ENCODE data around the gene NUFIP1. TPM values are rescaled to one million over a fixed set of nuclear protein-coding genes. Genes with fewer than 3 reads are reported as not detected.
"Not testable (repeated sequence)": the region's sequence is repeated elsewhere in the genome, so short reads cannot be mapped to it uniquely, and the experiment has no call there.

The NUFIP1 gene
- total RNA-seq, 2 experiments from 2014 or later: 6.0 to 7.7 TPM

GRCh38 chr13:44904967-44905366, 84.3 kb downstream of the NUFIP1 start:
- no peak for ATAC-seq
- no peak overlapping the region for H3K4me3 Mint-ChIP-seq

GRCh38 chr13:44903574-44903985, 85.7 kb downstream of the NUFIP1 start:
- ATAC-seq (no peak), DNase-seq (no peak)
- no peaks in the 10 kb centered on the region for H3K9me3 Mint-ChIP-seq (ENCODE audit: low read depth)
- peaks cover 22% of the 10 kb centered on the region for H3K27me3 Mint-ChIP-seq
- no peak overlapping the region for H3K27ac Mint-ChIP-seq
- CTCF ChIA-PET: interaction anchor here (0.7 to 1.1 kb wide), 2 partner anchors 14 to 420 kb away, joined by 3 read pairs; no protein-coding TSS in a partner anchor
- no peaks in the 10 kb centered on the region for H3K36me3 Mint-ChIP-seq
- H3K4me1 Mint-ChIP-seq: no peaks in the 10 kb centered on the region
- no peak overlapping the region for H3K4me3 Mint-ChIP-seq

More at GRCh38 chr13:44904967-44905366, 84.3 kb downstream of the NUFIP1 start:
- CTCF ChIA-PET: no interaction called here
- Mint-ChIP-seq H3K27me3 (peaks cover 20% of the 10 kb centered on the region), H3K27ac (no peak overlapping the region), H3K36me3 (peaks cover under 1% of the 10 kb centered on the region), H3K4me1 (peaks cover 2% of the 10 kb centered on the region), H3K9me3 (ENCODE audit: low read depth) (no peaks in the 10 kb centered on the region)
- no peak for DNase-seq

- Mint-ChIP-seq H3K4me1 (no peaks in the 10 kb centered on the region), H3K36me3 (no peaks in the 10 kb centered on the region), H3K9me3 (ENCODE audit: low read depth) (no peaks in the 10 kb centered on the region), H3K27me3 (peaks cover 22% of the 10 kb centered on the region), H3K4me3 (no peak overlapping the region), H3K27ac (no peak overlapping the region)
- no peak for ATAC-seq
- CTCF ChIA-PET: no interaction called here
- no peak for DNase-seq
Measured at GRCh38 chr13:44902738-44903137, 86.5 kb downstream of the NUFIP1 start.

GRCh38 chr13:44899967-44900366, 89.3 kb downstream of the NUFIP1 start:
- Mint-ChIP-seq H3K9me3 (ENCODE audit: low read depth) (no peaks in the 10 kb centered on the region), H3K4me1 (no peaks in the 10 kb centered on the region), H3K27ac (no peak overlapping the region), H3K4me3 (no peak overlapping the region), H3K36me3 (no peaks in the 10 kb centered on the region), H3K27me3 (peaks cover 21% of the 10 kb centered on the region)
- no peak for DNase-seq
- CTCF ChIA-PET: no interaction called here
- ATAC-seq: no peak

GRCh38 chr13:44898308-44898707, 91.0 kb downstream of the NUFIP1 start:
- ATAC-seq; H3K9me3 Mint-ChIP-seq (ENCODE audit: low read depth); H3K27ac Mint-ChIP-seq; H3K4me3 Mint-ChIP-seq; H3K36me3 Mint-ChIP-seq; H3K4me1 Mint-ChIP-seq; DNase-seq: not testable (repeated sequence)
- CTCF ChIA-PET: interaction anchor here (1.2 kb wide), 1 partner anchor 414 kb away, joined by 3 read pairs; no protein-coding TSS in a partner anchor
- peaks cover 15% of the 10 kb centered on the region for H3K27me3 Mint-ChIP-seq

GRCh38 chr13:44895953-44896335, 93.3 kb downstream of the NUFIP1 start:
- Mint-ChIP-seq H3K4me1 (no peaks in the 10 kb centered on the region), H3K4me3 (no peak overlapping the region), H3K27ac (no peak overlapping the region), H3K9me3 (ENCODE audit: low read depth) (no peaks in the 10 kb centered on the region), H3K27me3 (peaks cover 8% of the 10 kb centered on the region), H3K36me3 (no peaks in the 10 kb centered on the region)
- CTCF ChIA-PET: no interaction called here
- no peak for ATAC-seq
- no peak for DNase-seq

- H3K4me1 Mint-ChIP-seq: no peaks in the 10 kb centered on the region
- CTCF ChIA-PET: no interaction called here
Measured at GRCh38 chr13:44895264-44895952, 93.9 kb downstream of the NUFIP1 start.

GRCh38 chr13:44894001-44894770, 95.1 kb downstream of the NUFIP1 start:
- H3K4me1 Mint-ChIP-seq: no peaks in the 10 kb centered on the region
- no peak overlapping the region for H3K27ac Mint-ChIP-seq
- CTCF ChIA-PET: interaction anchor here (0.8 to 1.4 kb wide), 2 partner anchors 10 to 24 kb away, joined by 3 to 4 read pairs; no protein-coding TSS in a partner anchor
- no peaks in the 10 kb centered on the region for H3K9me3 Mint-ChIP-seq (ENCODE audit: low read depth)
- H3K36me3 Mint-ChIP-seq: no peaks in the 10 kb centered on the region
- DNase-seq (no peak), ATAC-seq (no peak)
- no peak overlapping the region for H3K4me3 Mint-ChIP-seq
- peaks cover 4% of the 10 kb centered on the region for H3K27me3 Mint-ChIP-seq

More at GRCh38 chr13:44895264-44895952, 93.9 kb downstream of the NUFIP1 start:
- H3K9me3 Mint-ChIP-seq (ENCODE audit: low read depth): no peaks in the 10 kb centered on the region
- H3K4me3 Mint-ChIP-seq: no peak overlapping the region
- H3K36me3 Mint-ChIP-seq: no peaks in the 10 kb centered on the region
- peaks cover 6% of the 10 kb centered on the region for H3K27me3 Mint-ChIP-seq
- DNase-seq: no peak
- ATAC-seq: no peak
- H3K27ac Mint-ChIP-seq: no peak overlapping the region

Other genes with a start within 250 kb of the NUFIP1 start
- gene GPALPP1, start 67 bp upstream of the NUFIP1 start, total RNA-seq: 10 to 100 TPM; 28.7 to 29.6 TPM
- 10 to 100 TPM; 17.0 to 19.3 TPM for gene GTF2F2, start 131.0 kb upstream of the NUFIP1 start, total RNA-seq
- gene KCTD4, start 211.6 kb upstream of the NUFIP1 start, total RNA-seq: not detected